HL-60 (cell line): Measurements from ENCODE around the gene CTNNAL1.

Experiments
- CTCF ChIP-seq: IDR thresholded peaks from one replicate; pipeline ENCODE4 v1.5.1; 2011; ENCODE audit warnings: low read length, control low read depth, inconsistent platforms; ENCODE audit not compliant: insufficient read depth
- GABPA ChIP-seq: IDR thresholded peaks from 2 replicates; pipeline ENCODE4 v1.6.1; 2012; ENCODE audit warnings: low read depth

GRCh38 chr9:108963459-108964143, 49.7 kb downstream of the CTNNAL1 start:
- no peak for TF ChIP-seq GABPA
- no peak for TF ChIP-seq CTCF
